GM12878 (cell line): ENCODE data around the gene FAM81A. TPM values are rescaled to one million over a fixed set of nuclear protein-coding genes. Genes with fewer than 3 reads are reported as not detected.

Experiments used
- ATAC-seq: fragments of 200-7000 bp; cut with Tn5 transposase; 3 replicates; pipeline ENCODE4 v1.9.1; 2020; ENCODE audit warnings: mild to moderate bottlenecking, moderate library complexity
- BruUV-seq: library from RNA; stranded (reverse); fragments of 400-500 nt; replicated peaks from 2 replicates; lab custom pipeline; 2021; lab: Mats Ljungman, UMichigan
- CTCF ChIA-PET: fragments of 300-600 bp; sonication (Branson Sonifier 250); formaldehyde crosslinking; extraction: SDS; loops from one replicate; lab custom pipeline; 2021; ENCODE audit warnings: inconsistent platforms; lab: Yijun Ruan, JAX
- POLR2A ChIA-PET: fragments of 350-600 bp; formaldehyde crosslinking; extraction: SDS; loops from one replicate; lab custom pipeline; 2021; ENCODE audit warnings: inconsistent platforms; lab: Charles Lee
- RAD21 ChIA-PET: fragments of 300-600 bp; sonication (Branson Sonifier 250); formaldehyde crosslinking; loops from one replicate; lab custom pipeline; 2023; ENCODE audit warnings: antibody characterized with exemption; ENCODE audit not compliant: unreplicated experiment; lab: Charles Lee
- SMC1A ChIA-PET: fragments of 300-600 bp; sonication (Branson Sonifier 250); formaldehyde crosslinking; loops from one replicate; lab custom pipeline; 2023; ENCODE audit not compliant: unreplicated experiment, uncharacterized antibody; lab: Charles Lee
- DNase-seq: peaks from one replicate; pipeline ENCODE4 v3.0.0-alpha.2; 2011; ENCODE audit warnings: low read depth, low spot score
- FAIRE-seq: peaks from 3 replicates; lab custom pipeline; 2011; peaks lifted over from hg19 to GRCh38; lab: Jason Lieb, UNC
- H2AFZ ChIP-seq: 2 replicates; pipeline ENCODE4 v1.6.0; 2011; ENCODE audit warnings: low read depth, low read length, control low read depth; ENCODE audit not compliant: control insufficient read depth
- H3K27ac ChIP-seq: 2 replicates; pipeline ENCODE4 v1.5.1; 2011; ENCODE audit warnings: control low read depth; ENCODE audit not compliant: control insufficient read depth, insufficient read depth
- H3K27me3 ChIP-seq, 2 experiments: replicated peaks in 1 of 2; 2 replicates each; pipeline versions ENCODE4 v1.6.0 to v1.6.1; 2011; ENCODE audit warnings: low read length in 1 of 2; ENCODE audit not compliant: control insufficient read depth in 2 of 2, insufficient read depth in 2 of 2
- H3K36me3 ChIP-seq, 2 experiments: 2 replicates each; pipeline ENCODE4 v1.5.1; 2011; ENCODE audit warnings: low read length in 1 of 2; ENCODE audit not compliant: control insufficient read depth in 2 of 2, insufficient read depth in 2 of 2
- H3K4me1 ChIP-seq: 2 replicates; pipeline ENCODE4 v1.6.1; 2011; ENCODE audit warnings: mild to moderate bottlenecking, low read length, moderate library complexity, mixed read lengths; ENCODE audit not compliant: control insufficient read depth, insufficient read depth
- H3K4me2 ChIP-seq: 2 replicates; pipeline ENCODE4 v1.6.0; 2011; ENCODE audit warnings: control low read depth; ENCODE audit not compliant: control insufficient read depth, insufficient read depth
- H3K4me3 ChIP-seq: fragments of 200-600 bp; sonication (generic); 2 replicates; pipeline ENCODE4 v1.5.1; 2016
- H3K79me2 ChIP-seq: 2 replicates; pipeline ENCODE4 v1.6.0; 2011; ENCODE audit warnings: low read length; ENCODE audit not compliant: control insufficient read depth, insufficient read depth
- H3K9ac ChIP-seq: 2 replicates; pipeline ENCODE4 v1.8.0; 2011; ENCODE audit warnings: low read length, control low read depth, mixed read lengths; ENCODE audit not compliant: control insufficient read depth, insufficient read depth
- H3K9me3 ChIP-seq: replicated peaks from 3 replicates; pipeline ENCODE4 v1.5.1; 2011; ENCODE audit warnings: mild to moderate bottlenecking, low read length; ENCODE audit not compliant: control insufficient read depth, insufficient read depth
- H4K20me1 ChIP-seq: 2 replicates; pipeline ENCODE4 v1.6.0; 2011; ENCODE audit not compliant: control insufficient read depth, insufficient read depth
- ATF7 ChIP-seq: fragments of 450-650 bp; IDR thresholded peaks from 2 replicates; pipeline ENCODE4 v1.6.1; 2016; ENCODE audit warnings: low read depth, mild to moderate bottlenecking
- EED ChIP-seq: sonication (generic); IDR thresholded peaks from 2 replicates; pipeline ENCODE4 v1.6.1; 2016; ENCODE audit warnings: antibody characterized with exemption, low read depth
- HDAC6 ChIP-seq: fragments of 200-600 bp; sonication (generic); IDR thresholded peaks from one replicate; pipeline ENCODE4 v1.8.0; 2017; ENCODE audit warnings: antibody characterized with exemption; ENCODE audit not compliant: unreplicated experiment
- MTA3 ChIP-seq: IDR thresholded peaks from 2 replicates; pipeline ENCODE4 v1.6.1; 2012; ENCODE audit warnings: low read length, inconsistent platforms, borderline replicate concordance
- NFYA ChIP-seq: IDR thresholded peaks from 2 replicates; pipeline ENCODE4 v1.6.1; 2011; ENCODE audit warnings: low read depth, mild to moderate bottlenecking, low read length, improper control_type of control experiment, borderline replicate concordance
- SREBF2 ChIP-seq: IDR thresholded peaks from 2 replicates; pipeline ENCODE4 v1.6.1; 2012; ENCODE audit warnings: mild to moderate bottlenecking, low read length
- TBL1XR1 ChIP-seq: IDR thresholded peaks from 2 replicates; pipeline ENCODE4 v1.6.1; 2012; ENCODE audit warnings: low read depth, low read length, improper control_type of control experiment
- TCF3 ChIP-seq: IDR thresholded peaks from 2 replicates; pipeline ENCODE4 v1.6.1; 2012; ENCODE audit warnings: low read depth, mild to moderate bottlenecking, low read length, borderline replicate concordance; ENCODE audit not compliant: insufficient read depth
- ZBED1 ChIP-seq: IDR thresholded peaks from 2 replicates; pipeline ENCODE4 v1.6.1; 2016; ENCODE audit warnings: borderline replicate concordance
- WGBS: methylation state at CpG from one replicate; pipeline ENCODE4 v1.1.6; 2016; ENCODE audit warnings: low lambda C conversion rate; ENCODE audit not compliant: insufficient replicate concordance, insufficient coverage; ENCODE audit errors: missing lambda C conversion rate; 5-methylcytosine and 5-hydroxymethylcytosine counted together
- in situ Hi-C: fragments of 300-500 bp; cut with MboI; formaldehyde crosslinking; loops from 9 replicates; pipeline ENCODE4 v1.14.3; 2018; ENCODE audit warnings: mixed read lengths
- intact Hi-C: fragments of 100-400 bp; cut with micrococcal nuclease; formaldehyde crosslinking; loops from one replicate; pipeline ENCODE4 v1.14.2; 2022; ENCODE audit not compliant: unreplicated experiment
- polyA plus RNA-seq, 11 experiments: library from polyadenylated mRNA; depleted of rRNA in 4 of 11; unstranded in 6 of 11; stranded (reverse) in 5 of 11; fragments of >200 nt; fragmentation: Nextera tagmentation in 4 of 11; fragmentation: Illumina TruSeq in 1 of 11; extraction: Ambion mirVana in 4 of 11; extraction: Trizol in 1 of 11; gene quantifications; 1 replicate in 1 of 11; 2 replicates in 10 of 11; pipeline versions ENCODE4 v1.2.1 to v1.2.3, GENCODE V29; 2011 to 2016; ENCODE audit warnings: inconsistent platforms in 2 of 11, missing spikeins in 2 of 11, low read depth in 1 of 11
- total RNA-seq, 4 experiments: library from RNA; depleted of rRNA in 3 of 4; stranded (reverse); fragments of >200 nt in 3 of 4; fragmentation: Illumina TruSeq in 1 of 4; extraction: Trizol in 1 of 4; gene quantifications; 2 replicates each; pipeline versions ENCODE4 v1.2.1 to v1.2.3, GENCODE V29; 2013 to 2021
- TF ChIP-seq, protein P1 (sequence below): fragments of 450-650 bp; IDR thresholded peaks from 2 replicates; pipeline ENCODE4 v1.6.1; 2018; ENCODE audit warnings: mild to moderate bottlenecking, low read depth, moderate library complexity; ENCODE audit not compliant: partially characterized antibody
- TF ChIP-seq, protein P2 (sequence below): IDR thresholded peaks from 2 replicates; pipeline ENCODE4 v1.6.1; 2012; ENCODE audit warnings: low read length, inconsistent platforms
- TF ChIP-seq, protein P3 (sequence below): fragments of 450-650 bp; IDR thresholded peaks from 2 replicates; pipeline ENCODE4 v1.6.1; 2017; ENCODE audit warnings: mild to moderate bottlenecking, moderate library complexity

The FAM81A gene
- total and polyA plus RNA-seq, 10 of the 15 experiments (the other 5 are each of a cell fraction or from before 2014, with no cell fraction given), result 0.18 to 34.5 (median 16.2) TPM

DNA sequence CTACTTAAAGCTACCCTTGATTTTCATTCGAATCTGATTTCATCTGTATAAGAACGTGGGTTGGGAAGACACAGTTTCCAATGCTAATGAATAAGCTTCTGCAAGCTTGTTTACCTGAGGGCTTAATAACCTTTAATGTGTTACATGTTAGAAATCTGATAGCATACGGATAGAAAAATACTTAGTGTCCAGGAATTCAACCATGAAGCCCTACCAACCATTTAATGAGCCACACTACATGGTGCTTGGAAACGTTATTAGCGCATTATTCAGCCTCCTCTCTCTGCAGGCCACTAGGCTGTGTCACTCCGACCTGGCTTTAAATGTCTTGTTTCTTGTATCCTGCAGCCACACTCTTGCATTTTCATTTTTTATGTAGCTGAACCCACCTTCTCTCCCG lies 1.6 kb downstream of the FAM81A start:
- Histone ChIP-seq H3K27ac (no peak overlapping the region), H3K27me3 (peaks cover 0 to 3% of the 10 kb centered on the region in 2 experiments; a peak in 1 of 4 replicates), H3K36me3 (no peaks in the 10 kb centered on the region), H3K4me3 (no peak overlapping the region), H2AFZ (no peak overlapping the region), H3K4me1 (peaks cover 30% of the 10 kb centered on the region), H4K20me1 (no peaks in the 10 kb centered on the region), H3K79me2 (peaks cover 2% of the 10 kb centered on the region), H3K9ac (no peak overlapping the region), H3K9me3 (no peaks in the 10 kb centered on the region), H3K4me2 (peak overlapping the region; percentile 87; the same call in 1 of the 2 replicates)
- CTCF ChIA-PET, result no interaction called here
- 75% methylated on average over 7 of the region's 7 CpGs for WGBS
- ATAC-seq, result no peak
- no TSS peak for BruUV-seq
- in situ Hi-C loops, result no loop called here
- intact Hi-C loops, result loop anchor here (2.0 kb wide), 1 partner anchor 27 kb away; no protein-coding TSS in a partner anchor
- RAD21 ChIA-PET, result no interaction called here
- SMC1A ChIA-PET, result no interaction called here
- FAIRE-seq, result no peak
- POLR2A ChIA-PET, result no interaction called here
- no peak for DNase-seq
- TF ChIP-seq ATF7 (no peak), SREBF2 (no peak), EED (no peak), TCF3 (no peak), ZBED1 (no peak), TBL1XR1 (no peak), HDAC6 (no peak), MTA3 (no peak), NFYA (no peak)
- TF ChIP-seq, protein P1, sequence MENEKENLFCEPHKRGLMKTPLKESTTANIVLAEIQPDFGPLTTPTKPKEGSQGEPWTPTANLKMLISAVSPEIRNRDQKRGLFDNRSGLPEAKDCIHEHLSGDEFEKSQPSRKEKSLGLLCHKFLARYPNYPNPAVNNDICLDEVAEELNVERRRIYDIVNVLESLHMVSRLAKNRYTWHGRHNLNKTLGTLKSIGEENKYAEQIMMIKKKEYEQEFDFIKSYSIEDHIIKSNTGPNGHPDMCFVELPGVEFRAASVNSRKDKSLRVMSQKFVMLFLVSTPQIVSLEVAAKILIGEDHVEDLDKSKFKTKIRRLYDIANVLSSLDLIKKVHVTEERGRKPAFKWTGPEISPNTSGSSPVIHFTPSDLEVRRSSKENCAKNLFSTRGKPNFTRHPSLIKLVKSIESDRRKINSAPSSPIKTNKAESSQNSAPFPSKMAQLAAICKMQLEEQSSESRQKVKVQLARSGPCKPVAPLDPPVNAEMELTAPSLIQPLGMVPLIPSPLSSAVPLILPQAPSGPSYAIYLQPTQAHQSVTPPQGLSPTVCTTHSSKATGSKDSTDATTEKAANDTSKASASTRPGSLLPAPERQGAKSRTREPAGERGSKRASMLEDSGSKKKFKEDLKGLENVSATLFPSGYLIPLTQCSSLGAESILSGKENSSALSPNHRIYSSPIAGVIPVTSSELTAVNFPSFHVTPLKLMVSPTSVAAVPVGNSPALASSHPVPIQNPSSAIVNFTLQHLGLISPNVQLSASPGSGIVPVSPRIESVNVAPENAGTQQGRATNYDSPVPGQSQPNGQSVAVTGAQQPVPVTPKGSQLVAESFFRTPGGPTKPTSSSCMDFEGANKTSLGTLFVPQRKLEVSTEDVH, result no peak
- TF ChIP-seq, protein P2, sequence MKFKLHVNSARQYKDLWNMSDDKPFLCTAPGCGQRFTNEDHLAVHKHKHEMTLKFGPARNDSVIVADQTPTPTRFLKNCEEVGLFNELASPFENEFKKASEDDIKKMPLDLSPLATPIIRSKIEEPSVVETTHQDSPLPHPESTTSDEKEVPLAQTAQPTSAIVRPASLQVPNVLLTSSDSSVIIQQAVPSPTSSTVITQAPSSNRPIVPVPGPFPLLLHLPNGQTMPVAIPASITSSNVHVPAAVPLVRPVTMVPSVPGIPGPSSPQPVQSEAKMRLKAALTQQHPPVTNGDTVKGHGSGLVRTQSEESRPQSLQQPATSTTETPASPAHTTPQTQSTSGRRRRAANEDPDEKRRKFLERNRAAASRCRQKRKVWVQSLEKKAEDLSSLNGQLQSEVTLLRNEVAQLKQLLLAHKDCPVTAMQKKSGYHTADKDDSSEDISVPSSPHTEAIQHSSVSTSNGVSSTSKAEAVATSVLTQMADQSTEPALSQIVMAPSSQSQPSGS, result no peak
- TF ChIP-seq, protein P3, sequence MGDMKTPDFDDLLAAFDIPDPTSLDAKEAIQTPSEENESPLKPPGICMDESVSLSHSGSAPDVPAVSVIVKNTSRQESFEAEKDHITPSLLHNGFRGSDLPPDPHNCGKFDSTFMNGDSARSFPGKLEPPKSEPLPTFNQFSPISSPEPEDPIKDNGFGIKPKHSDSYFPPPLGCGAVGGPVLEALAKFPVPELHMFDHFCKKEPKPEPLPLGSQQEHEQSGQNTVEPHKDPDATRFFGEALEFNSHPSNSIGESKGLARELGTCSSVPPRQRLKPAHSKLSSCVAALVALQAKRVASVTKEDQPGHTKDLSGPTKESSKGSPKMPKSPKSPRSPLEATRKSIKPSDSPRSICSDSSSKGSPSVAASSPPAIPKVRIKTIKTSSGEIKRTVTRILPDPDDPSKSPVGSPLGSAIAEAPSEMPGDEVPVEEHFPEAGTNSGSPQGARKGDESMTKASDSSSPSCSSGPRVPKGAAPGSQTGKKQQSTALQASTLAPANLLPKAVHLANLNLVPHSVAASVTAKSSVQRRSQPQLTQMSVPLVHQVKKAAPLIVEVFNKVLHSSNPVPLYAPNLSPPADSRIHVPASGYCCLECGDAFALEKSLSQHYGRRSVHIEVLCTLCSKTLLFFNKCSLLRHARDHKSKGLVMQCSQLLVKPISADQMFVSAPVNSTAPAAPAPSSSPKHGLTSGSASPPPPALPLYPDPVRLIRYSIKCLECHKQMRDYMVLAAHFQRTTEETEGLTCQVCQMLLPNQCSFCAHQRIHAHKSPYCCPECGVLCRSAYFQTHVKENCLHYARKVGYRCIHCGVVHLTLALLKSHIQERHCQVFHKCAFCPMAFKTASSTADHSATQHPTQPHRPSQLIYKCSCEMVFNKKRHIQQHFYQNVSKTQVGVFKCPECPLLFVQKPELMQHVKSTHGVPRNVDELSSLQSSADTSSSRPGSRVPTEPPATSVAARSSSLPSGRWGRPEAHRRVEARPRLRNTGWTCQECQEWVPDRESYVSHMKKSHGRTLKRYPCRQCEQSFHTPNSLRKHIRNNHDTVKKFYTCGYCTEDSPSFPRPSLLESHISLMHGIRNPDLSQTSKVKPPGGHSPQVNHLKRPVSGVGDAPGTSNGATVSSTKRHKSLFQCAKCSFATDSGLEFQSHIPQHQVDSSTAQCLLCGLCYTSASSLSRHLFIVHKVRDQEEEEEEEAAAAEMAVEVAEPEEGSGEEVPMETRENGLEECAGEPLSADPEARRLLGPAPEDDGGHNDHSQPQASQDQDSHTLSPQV, result no peak
